ENCODE data around the gene TMEM167A.

DNA sequence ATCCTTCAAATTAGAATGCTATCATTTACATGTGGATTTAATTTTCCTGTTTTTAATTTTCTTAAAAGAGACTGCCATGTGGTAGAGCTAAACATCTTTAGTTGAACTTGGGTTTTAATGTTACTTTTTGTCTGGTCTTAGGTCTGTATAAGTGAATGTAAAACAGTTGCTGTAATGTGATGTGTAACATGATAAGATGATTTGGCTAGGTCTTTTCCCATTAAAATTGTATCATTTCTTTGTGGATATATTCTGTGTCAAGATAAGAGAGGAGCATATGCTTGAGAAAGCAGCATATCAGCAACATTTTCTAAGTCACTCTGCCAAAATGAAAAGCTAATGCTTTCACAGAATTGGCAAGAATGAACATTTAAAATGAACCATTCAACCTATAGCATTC is 18.5 kb downstream of the TMEM167A start:
- TF ChIP-seq, protein P1, sequence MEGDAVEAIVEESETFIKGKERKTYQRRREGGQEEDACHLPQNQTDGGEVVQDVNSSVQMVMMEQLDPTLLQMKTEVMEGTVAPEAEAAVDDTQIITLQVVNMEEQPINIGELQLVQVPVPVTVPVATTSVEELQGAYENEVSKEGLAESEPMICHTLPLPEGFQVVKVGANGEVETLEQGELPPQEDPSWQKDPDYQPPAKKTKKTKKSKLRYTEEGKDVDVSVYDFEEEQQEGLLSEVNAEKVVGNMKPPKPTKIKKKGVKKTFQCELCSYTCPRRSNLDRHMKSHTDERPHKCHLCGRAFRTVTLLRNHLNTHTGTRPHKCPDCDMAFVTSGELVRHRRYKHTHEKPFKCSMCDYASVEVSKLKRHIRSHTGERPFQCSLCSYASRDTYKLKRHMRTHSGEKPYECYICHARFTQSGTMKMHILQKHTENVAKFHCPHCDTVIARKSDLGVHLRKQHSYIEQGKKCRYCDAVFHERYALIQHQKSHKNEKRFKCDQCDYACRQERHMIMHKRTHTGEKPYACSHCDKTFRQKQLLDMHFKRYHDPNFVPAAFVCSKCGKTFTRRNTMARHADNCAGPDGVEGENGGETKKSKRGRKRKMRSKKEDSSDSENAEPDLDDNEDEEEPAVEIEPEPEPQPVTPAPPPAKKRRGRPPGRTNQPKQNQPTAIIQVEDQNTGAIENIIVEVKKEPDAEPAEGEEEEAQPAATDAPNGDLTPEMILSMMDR (IDR thresholded peaks at IDR 0.05), result no peak
- no peak for TF ChIP-seq EZH2 (IDR thresholded peaks at IDR 0.05; ENCODE audit: borderline replicate concordance, insufficient read depth, low read depth, low read length, poor library complexity, severe bottlenecking)
